WERI-Rb-1 (cell line): ENCODE results near the gene EZR.

Experiments
- DNase-seq: peaks from one replicate; pipeline ENCODE4 v3.0.0-alpha.2; 2020
- H3K27ac ChIP-seq: fragments of 250-450 bp; sonication (Bioruptor Pico); 2 replicates; pipeline ENCODE4 v1.5.1; 2020; ENCODE audit warnings: mild to moderate bottlenecking, moderate library complexity
- H3K27me3 ChIP-seq: fragments of 250-450 bp; sonication (Bioruptor Pico); 2 replicates; pipeline ENCODE4 v1.5.1; 2021; ENCODE audit warnings: mild to moderate bottlenecking, low read depth, moderate library complexity; ENCODE audit not compliant: insufficient read depth, severe bottlenecking
- H3K36me3 ChIP-seq: fragments of 250-450 bp; sonication (Bioruptor Pico); 2 replicates; pipeline ENCODE4 v1.5.1; 2020; ENCODE audit warnings: mild to moderate bottlenecking, moderate library complexity
- H3K4me3 ChIP-seq: 2 replicates; pipeline ENCODE4 v1.5.1; 2011; ENCODE audit warnings: low read depth, mild to moderate bottlenecking, control low read depth, low read length
- H3K9me3 ChIP-seq: fragments of 250-450 bp; sonication (Bioruptor Pico); 2 replicates; pipeline ENCODE4 v1.5.1; 2021; ENCODE audit warnings: mild to moderate bottlenecking, moderate library complexity; ENCODE audit not compliant: severe bottlenecking
- TF ChIP-seq, protein P1 (sequence below): IDR thresholded peaks from 2 replicates; pipeline ENCODE4 v1.5.1; 2011; ENCODE audit warnings: low read depth, mild to moderate bottlenecking, control low read depth, inconsistent platforms, low read length

EZR gene

DNA sequence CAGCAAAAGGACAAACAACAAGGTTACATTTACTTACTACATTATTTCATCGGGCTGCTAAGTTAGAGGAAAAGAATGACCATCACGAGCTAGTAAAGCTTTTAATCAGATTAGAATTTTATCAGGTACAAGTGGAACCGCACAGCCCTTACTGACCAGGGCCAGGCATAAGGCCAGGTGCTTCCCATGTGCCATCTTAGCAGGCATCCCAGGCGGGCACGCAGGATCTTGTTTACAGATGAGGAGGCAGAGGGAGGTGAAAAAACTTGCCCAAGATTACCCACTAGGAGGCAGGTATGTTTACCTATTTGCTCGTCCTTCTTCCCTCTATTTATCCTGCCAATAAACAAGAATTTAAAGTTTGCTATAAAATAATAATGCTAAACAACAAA is 10.7 kb downstream of the EZR start:
- H3K27me3 ChIP-seq: no peaks in the 10 kb centered on the region
- no peak for DNase-seq
- no peaks in the 10 kb centered on the region for H3K9me3 ChIP-seq
- H3K36me3 ChIP-seq: peaks cover 48% of the 10 kb centered on the region
- H3K27ac ChIP-seq: no peak overlapping the region
- TF ChIP-seq, protein P1, sequence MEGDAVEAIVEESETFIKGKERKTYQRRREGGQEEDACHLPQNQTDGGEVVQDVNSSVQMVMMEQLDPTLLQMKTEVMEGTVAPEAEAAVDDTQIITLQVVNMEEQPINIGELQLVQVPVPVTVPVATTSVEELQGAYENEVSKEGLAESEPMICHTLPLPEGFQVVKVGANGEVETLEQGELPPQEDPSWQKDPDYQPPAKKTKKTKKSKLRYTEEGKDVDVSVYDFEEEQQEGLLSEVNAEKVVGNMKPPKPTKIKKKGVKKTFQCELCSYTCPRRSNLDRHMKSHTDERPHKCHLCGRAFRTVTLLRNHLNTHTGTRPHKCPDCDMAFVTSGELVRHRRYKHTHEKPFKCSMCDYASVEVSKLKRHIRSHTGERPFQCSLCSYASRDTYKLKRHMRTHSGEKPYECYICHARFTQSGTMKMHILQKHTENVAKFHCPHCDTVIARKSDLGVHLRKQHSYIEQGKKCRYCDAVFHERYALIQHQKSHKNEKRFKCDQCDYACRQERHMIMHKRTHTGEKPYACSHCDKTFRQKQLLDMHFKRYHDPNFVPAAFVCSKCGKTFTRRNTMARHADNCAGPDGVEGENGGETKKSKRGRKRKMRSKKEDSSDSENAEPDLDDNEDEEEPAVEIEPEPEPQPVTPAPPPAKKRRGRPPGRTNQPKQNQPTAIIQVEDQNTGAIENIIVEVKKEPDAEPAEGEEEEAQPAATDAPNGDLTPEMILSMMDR: no peak
- no peak overlapping the region for H3K4me3 ChIP-seq

DNA sequence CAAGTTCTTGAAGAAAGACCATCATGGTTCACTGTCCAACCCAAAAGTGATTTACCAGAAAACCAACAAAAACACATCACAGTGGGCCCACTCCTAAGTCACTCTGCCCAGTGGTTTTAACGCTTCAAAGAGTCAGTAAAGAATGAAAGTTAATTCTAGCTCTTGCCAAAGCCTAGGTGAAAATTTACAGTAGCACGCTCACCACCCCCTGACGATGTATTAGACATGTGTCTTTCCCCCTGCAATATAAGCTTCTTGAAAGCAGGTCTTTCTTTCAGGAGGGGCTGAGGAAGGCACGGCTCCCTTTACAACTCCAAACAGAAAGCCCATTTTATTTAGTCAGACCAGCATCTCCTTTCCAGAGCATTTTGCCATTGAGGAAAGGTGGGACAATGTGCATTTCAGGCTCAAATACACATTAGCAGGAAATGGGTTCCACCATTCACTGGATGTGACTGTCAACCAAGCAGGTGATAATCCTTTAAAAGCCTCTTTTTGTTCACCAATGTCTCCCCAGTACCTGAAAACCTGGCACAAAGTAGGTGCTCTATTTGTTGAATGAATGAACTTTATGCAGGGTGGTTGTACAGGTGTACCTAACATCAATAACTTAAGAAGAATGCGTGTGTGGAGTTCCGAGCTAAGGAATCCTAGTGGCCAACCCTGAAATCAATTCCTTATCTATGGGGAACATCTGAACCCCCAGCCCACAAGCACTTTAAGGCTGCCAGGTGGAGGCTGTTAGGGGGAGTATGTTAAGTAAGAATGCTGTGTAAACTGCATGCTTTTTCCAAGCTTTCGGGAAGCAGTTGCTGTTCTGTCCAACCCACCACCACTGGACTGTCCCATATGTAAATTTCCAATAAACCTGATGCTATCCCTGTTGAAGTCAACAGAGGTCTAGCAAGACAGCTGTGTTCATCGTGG is 11.4 kb downstream of the EZR start:
- DNase-seq: no peak
- TF ChIP-seq, protein P1: no peak
- Histone ChIP-seq H3K9me3 (no peaks in the 10 kb centered on the region), H3K27me3 (no peaks in the 10 kb centered on the region), H3K27ac (no peak overlapping the region), H3K4me3 (no peak overlapping the region), H3K36me3 (peaks cover 44% of the 10 kb centered on the region)

DNA sequence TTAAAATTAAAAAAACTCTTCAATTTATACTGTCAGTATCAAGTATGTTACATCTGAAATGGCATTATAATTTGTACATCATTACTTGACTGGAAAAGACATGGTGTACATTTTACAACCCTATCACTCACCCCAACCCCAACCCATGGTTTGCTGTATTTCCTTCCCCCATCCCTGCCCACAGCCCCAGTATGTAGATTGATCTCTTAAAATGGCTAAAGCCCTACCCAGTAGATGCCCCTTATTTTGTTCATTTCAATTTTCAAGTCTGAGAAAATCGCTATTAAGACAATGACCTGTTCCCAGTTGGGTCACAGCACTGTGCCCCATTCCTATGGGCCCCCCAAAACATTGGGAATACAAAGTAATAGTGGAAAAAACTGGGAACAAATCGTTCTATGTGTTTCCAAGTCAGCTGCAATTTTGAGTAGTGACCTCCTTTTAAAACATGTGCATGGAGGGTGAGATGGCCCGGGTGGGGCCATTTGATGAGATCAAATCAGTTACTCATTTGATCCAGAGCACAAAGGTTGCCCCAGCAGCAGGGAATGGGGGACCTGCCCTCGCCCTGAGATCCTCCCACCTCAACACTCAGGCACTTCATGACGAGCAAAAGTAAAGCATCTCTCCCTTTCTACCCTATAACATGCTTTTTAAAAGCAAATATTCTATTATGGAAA is 13.3 kb downstream of the EZR start:
- peaks cover 34% of the 10 kb centered on the region for H3K36me3 ChIP-seq
- no peak overlapping the region for H3K4me3 ChIP-seq
- no peaks in the 10 kb centered on the region for H3K27me3 ChIP-seq
- no peak for DNase-seq
- no peaks in the 10 kb centered on the region for H3K9me3 ChIP-seq
- TF ChIP-seq, protein P1: no peak
- H3K27ac ChIP-seq: no peak overlapping the region

DNA sequence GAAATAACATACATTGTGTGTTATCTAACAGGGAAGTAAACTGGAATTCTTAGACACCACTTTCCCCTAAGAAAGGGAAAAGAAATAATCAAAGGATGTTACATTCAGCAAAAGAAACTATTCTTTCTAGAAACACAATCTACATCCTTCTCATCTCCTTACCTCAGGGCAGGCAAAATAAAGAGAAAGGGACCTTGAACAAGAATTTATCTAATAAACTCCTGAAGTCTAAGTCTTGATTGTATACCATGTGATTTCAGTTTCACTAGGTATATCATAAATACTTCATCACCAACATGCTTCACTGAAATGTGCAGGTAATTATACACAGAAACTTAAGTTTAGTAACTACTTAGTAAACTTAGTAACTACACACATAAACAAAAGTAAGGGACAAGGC is 15.0 kb downstream of the EZR start:
- Histone ChIP-seq H3K9me3 (no peaks in the 10 kb centered on the region), H3K4me3 (no peak overlapping the region), H3K27ac (no peak overlapping the region), H3K36me3 (peaks cover 18% of the 10 kb centered on the region), H3K27me3 (no peaks in the 10 kb centered on the region)
- DNase-seq: no peak
- TF ChIP-seq, protein P1: no peak

DNA sequence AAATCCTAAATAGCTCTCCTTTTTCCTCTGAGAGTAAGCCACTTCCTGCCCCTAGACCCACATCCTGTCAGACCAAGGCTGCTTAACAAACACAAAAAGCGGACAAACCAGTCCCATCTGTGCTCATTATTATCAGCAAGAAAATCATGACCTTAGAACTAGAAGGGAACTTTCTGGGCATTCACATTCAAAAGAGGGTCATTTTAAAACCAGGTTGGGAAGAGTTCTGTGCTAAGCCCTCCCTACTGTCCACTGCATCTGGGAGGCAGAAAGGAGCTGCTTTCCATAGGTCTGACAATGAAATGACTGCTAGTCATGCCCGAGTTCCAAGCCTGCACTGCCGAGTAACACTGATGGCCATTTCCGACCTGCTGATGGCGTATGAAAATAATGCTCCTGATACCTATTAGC is 15.4 kb downstream of the EZR start:
- DNase-seq: no peak
- Histone ChIP-seq H3K27me3 (no peaks in the 10 kb centered on the region), H3K36me3 (peaks cover 17% of the 10 kb centered on the region), H3K9me3 (no peaks in the 10 kb centered on the region), H3K4me3 (no peak overlapping the region), H3K27ac (no peak overlapping the region)
- TF ChIP-seq, protein P1: no peak
